ENCODE results near the gene AKAP8L. TPM values are rescaled to one million over a fixed set of nuclear protein-coding genes. Genes with fewer than 3 reads are reported as not detected.

AKAP8L gene
- total RNA-seq (2022): 94.0 and 96.8 TPM in 2 replicates
- Bru-seq, nascent RNA: percentile 77 among the genes with signal in this experiment
- BruChase-seq, experiment 1, labeled RNA remaining after a 6-hour chase: percentile 83 among the genes with signal in this experiment
- percentile 77 among the genes with signal in this experiment for BruChase-seq, experiment 2, labeled RNA remaining after a 2-hour chase
- long read RNA-seq, transcript AKAP8L-201 (14 exons, 2,146 nt): major isoform, 29 of 64 reads
- long read RNA-seq, partial matches to known transcripts: 9 of 64 reads
- long read RNA-seq, other reads (novel, unspliced or antisense): 25 of 64 reads

- Mint-ChIP-seq H3K4me3 (ENCODE audit: low read depth, unreplicated experiment) (peak within 1 kb of the TSS; percentile 97), H3K36me3 (ENCODE audit: insufficient read depth, unreplicated experiment) (peaks cover 32% of the 10 kb centered on the region), H3K27me3 (ENCODE audit: unreplicated experiment) (no peaks in the 10 kb centered on the region), H3K4me1 (ENCODE audit: low read depth, unreplicated experiment) (peaks cover 14% of the 10 kb centered on the region), H3K9me3 (ENCODE audit: low read depth, unreplicated experiment) (no peaks in the 10 kb centered on the region), H3K27ac (ENCODE audit: unreplicated experiment) (peak within 1 kb of the TSS; percentile 96)
- TF ChIP-seq CTCF (IDR thresholded peaks at IDR 0.05; ENCODE audit: unreplicated experiment): peak; percentile 49
- CTCF ChIA-PET: interaction anchor here (0.6 to 2.1 kb wide), 8 partner anchors 14 to 327 kb away, joined by 3 to 35 read pairs (median 3); partner anchors contain the start of gene AKAP8
- BruUV-seq (replicated peaks): TSS peak; percentile 43
- intact Hi-C loops (cut with micrococcal nuclease; ENCODE audit: unreplicated experiment): loop anchor here (1.0 to 2.0 kb wide), 2 partner anchors 40 to 138 kb away; partner anchors contain the start of gene AKAP8
- DNase-seq: peak; percentile 94
Observed at GRCh38 chr19:15418579-15419412, at the start of gene AKAP8L. Gene AKAP8L, minus strand, starts transcription at chr19:15418988. Its CDS starts 65 bp downstream, at chr19:15418923.

DNA sequence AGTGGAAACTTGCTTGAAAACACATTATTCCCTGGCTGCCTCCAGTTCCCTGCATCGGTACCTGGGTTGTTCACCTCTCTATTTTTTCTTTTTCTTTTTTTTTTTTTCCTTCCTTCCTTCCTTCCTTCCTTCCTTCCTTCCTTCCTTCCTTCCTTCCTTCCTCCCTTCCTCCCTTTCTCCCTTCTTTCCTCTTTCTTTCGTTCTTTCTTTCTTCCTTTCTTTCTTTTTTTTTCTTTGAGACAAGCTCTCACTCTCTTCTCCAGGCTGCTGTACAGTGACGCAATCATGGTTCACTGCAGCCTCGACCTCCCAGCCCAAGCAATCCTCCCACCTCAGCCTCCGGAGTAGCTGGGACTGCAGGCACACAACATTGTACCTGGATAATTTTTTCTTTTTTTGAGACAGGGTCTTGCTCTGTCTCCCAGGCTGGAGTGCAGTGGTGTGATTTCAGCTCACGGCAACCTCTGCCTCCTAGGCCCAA, 49.0 kb upstream of the AKAP8L start:
- Mint-ChIP-seq H3K4me1 (ENCODE audit: low read depth, unreplicated experiment) (no peaks in the 10 kb centered on the region), H3K4me3 (ENCODE audit: low read depth, unreplicated experiment) (no peak overlapping the region), H3K27me3 (ENCODE audit: unreplicated experiment) (peaks cover 31% of the 10 kb centered on the region), H3K36me3 (ENCODE audit: insufficient read depth, unreplicated experiment) (no peaks in the 10 kb centered on the region), H3K9me3 (ENCODE audit: low read depth, unreplicated experiment) (no peaks in the 10 kb centered on the region), H3K27ac (ENCODE audit: unreplicated experiment) (no peak overlapping the region)
- TF ChIP-seq CTCF (IDR thresholded peaks at IDR 0.05; ENCODE audit: unreplicated experiment): no peak
- DNase-seq: no peak
- CTCF ChIA-PET: no interaction called here
- no TSS peak for BruUV-seq (replicated peaks)
- intact Hi-C loops (cut with micrococcal nuclease; ENCODE audit: unreplicated experiment): no loop called here

GRCh38 chr19:15466851-15467733, 48.3 kb upstream of the AKAP8L start:
- CTCF ChIA-PET: interaction anchor here (0.7 kb wide), 1 partner anchor 14 kb away, joined by 4 read pairs; no protein-coding TSS in a partner anchor
- H3K4me1 Mint-ChIP-seq (ENCODE audit: low read depth, unreplicated experiment): no peaks in the 10 kb centered on the region
- H3K9me3 Mint-ChIP-seq (ENCODE audit: low read depth, unreplicated experiment): no peaks in the 10 kb centered on the region
- no peak for DNase-seq
- peaks cover 33% of the 10 kb centered on the region for H3K27me3 Mint-ChIP-seq (ENCODE audit: unreplicated experiment)
- no TSS peak for BruUV-seq (replicated peaks)
- intact Hi-C loops (cut with micrococcal nuclease; ENCODE audit: unreplicated experiment): no loop called here
- H3K4me3 Mint-ChIP-seq (ENCODE audit: low read depth, unreplicated experiment): no peak overlapping the region
- no peak for TF ChIP-seq CTCF (IDR thresholded peaks at IDR 0.05; ENCODE audit: unreplicated experiment)
- H3K27ac Mint-ChIP-seq (ENCODE audit: unreplicated experiment): no peak overlapping the region
- no peaks in the 10 kb centered on the region for H3K36me3 Mint-ChIP-seq (ENCODE audit: insufficient read depth, unreplicated experiment)
